Measurements from ENCODE around the gene GSN.

DNA sequence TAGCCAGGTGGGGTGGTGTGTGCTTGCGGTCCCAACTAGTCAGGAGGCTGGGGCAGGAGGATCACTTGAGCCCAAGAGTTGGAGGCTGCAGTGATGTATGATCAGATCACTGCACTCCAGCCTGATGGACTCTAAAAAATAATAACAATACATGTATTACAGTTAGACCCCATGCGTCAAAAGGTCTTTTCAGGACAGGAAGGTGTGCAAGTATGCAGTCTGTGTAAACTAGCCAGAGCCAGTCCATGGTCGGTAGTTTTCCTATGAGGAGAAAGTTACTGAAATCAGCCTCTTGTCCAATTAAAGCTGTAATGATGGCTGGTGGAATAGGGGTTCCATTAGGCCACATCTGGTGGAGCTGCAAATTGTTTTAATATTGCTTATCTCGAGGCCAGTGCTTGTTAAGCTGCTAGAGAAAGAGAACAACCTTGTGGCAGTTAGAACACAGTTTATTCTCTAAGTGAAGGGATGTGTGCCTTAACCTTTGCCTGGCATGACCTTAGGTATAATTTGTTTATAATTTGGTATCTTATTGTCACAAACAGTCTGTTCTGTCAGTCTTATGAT is 103.6 kb downstream of the GSN start:
- no peak for TF ChIP-seq ZNF274 (IDR thresholded peaks at IDR 0.05; ENCODE audit: borderline replicate concordance, extremely low read depth, low read length)
- no peak for TF ChIP-seq CREB1 (IDR thresholded peaks at IDR 0.05)
- no peak for TF ChIP-seq KDM1A (IDR thresholded peaks at IDR 0.05; ENCODE audit: borderline replicate concordance, low read length)
- TF ChIP-seq, protein P1, sequence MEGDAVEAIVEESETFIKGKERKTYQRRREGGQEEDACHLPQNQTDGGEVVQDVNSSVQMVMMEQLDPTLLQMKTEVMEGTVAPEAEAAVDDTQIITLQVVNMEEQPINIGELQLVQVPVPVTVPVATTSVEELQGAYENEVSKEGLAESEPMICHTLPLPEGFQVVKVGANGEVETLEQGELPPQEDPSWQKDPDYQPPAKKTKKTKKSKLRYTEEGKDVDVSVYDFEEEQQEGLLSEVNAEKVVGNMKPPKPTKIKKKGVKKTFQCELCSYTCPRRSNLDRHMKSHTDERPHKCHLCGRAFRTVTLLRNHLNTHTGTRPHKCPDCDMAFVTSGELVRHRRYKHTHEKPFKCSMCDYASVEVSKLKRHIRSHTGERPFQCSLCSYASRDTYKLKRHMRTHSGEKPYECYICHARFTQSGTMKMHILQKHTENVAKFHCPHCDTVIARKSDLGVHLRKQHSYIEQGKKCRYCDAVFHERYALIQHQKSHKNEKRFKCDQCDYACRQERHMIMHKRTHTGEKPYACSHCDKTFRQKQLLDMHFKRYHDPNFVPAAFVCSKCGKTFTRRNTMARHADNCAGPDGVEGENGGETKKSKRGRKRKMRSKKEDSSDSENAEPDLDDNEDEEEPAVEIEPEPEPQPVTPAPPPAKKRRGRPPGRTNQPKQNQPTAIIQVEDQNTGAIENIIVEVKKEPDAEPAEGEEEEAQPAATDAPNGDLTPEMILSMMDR (IDR thresholded peaks at IDR 0.05; ENCODE audit: control extremely low read depth in 1 of 3, insufficient read depth in 1 of 3, low read depth in 1 of 3, low read length in 3 of 3): no peak
- TF ChIP-seq, protein P2, sequence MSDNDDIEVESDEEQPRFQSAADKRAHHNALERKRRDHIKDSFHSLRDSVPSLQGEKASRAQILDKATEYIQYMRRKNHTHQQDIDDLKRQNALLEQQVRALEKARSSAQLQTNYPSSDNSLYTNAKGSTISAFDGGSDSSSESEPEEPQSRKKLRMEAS (IDR thresholded peaks at IDR 0.05): no peak
- no peak for TF ChIP-seq MAFK (IDR thresholded peaks at IDR 0.05; ENCODE audit: low read depth, low read length)
- no peak for TF ChIP-seq POLR2A (IDR thresholded peaks at IDR 0.05; ENCODE audit: control extremely low read depth in 1 of 2, low read depth in 2 of 2, low read length in 2 of 2)
- TF ChIP-seq TAF1 (IDR thresholded peaks at IDR 0.05; ENCODE audit: low read depth, low read length): no peak
- no peak for TF ChIP-seq PHF8 (conservative IDR thresholded peaks at IDR 0.05; ENCODE audit: low read depth, low read length)
- TF ChIP-seq RNF2 (IDR thresholded peaks at IDR 0.05; ENCODE audit: borderline replicate concordance, low read depth, low read length, missing control alignments, poor library complexity, severe bottlenecking): no peak
- no peak for TF ChIP-seq CHD1 (IDR thresholded peaks at IDR 0.05; ENCODE audit: low read depth, low read length)
- TF ChIP-seq, protein P3, sequence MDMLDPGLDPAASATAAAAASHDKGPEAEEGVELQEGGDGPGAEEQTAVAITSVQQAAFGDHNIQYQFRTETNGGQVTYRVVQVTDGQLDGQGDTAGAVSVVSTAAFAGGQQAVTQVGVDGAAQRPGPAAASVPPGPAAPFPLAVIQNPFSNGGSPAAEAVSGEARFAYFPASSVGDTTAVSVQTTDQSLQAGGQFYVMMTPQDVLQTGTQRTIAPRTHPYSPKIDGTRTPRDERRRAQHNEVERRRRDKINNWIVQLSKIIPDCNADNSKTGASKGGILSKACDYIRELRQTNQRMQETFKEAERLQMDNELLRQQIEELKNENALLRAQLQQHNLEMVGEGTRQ (IDR thresholded peaks at IDR 0.05; ENCODE audit: low read length): no peak

Data from H1 (cell line).